ENCODE results near the gene TBR1.

GRCh38 chr2:161419638-161420190 is 3.6 kb downstream of the TBR1 start:
- TF ChIP-seq EP300 (IDR thresholded peaks at IDR 0.05; ENCODE audit: borderline replicate concordance) (no peak), MAX (IDR thresholded peaks at IDR 0.05) (no peak), REST (IDR thresholded peaks at IDR 0.05; ENCODE audit: low read depth) (no peak), CEBPB (IDR thresholded peaks at IDR 0.05) (no peak), ZBTB7A (IDR thresholded peaks at IDR 0.05; ENCODE audit: low read depth) (no peak), YY1 (IDR thresholded peaks at IDR 0.05; ENCODE audit: low read depth) (no peak), TAF1 (IDR thresholded peaks at IDR 0.05; ENCODE audit: low read depth) (no peak), NFIC (IDR thresholded peaks at IDR 0.05) (no peak), RAD21 (IDR thresholded peaks at IDR 0.05; ENCODE audit: low read depth) (no peak), TCF12 (IDR thresholded peaks at IDR 0.05; ENCODE audit: low read depth) (no peak), CREB1 (IDR thresholded peaks at IDR 0.05; ENCODE audit: low read depth) (no peak), EGR1 (IDR thresholded peaks at IDR 0.05) (no peak)

Data from Ishikawa (cell line).